HuH-7.5 (cell line): ENCODE results near the gene MAGI2.

Experiments
- DNase-seq: peaks from one replicate; pipeline ENCODE4 v3.0.0; 2011; ENCODE audit warnings: low spot score

The MAGI2 gene

GRCh38 chr7:79453558-79454360 is at the start of gene MAGI2:
MAGI2 (minus strand) TSS chr7:79453667; CDS start chr7:79453320, 347 bp downstream.
- peak; percentile 8 for DNase-seq

DNA sequence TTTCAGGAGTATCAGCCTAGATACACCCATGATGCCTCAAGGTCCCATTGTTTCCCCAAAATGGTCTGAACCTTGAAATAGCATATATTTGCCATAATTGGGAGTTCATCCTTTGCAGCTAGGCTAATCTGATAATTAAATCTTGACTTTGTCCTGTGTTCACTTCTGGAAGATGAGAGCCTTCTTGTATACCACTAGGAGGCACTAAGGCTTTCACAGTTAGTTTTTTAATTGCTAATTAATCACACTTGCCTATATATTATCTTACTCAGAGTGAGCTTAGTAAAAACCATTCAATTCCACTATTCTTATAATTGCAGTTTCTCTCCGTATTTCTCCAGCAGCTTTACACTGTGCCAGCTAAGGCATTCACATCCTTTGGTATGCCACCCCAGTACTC is 48.7 kb upstream of the MAGI2 start:
- no peak for DNase-seq

GRCh38 chr7:79500759-79501158 is 47.3 kb upstream of the MAGI2 start:
- no peak for DNase-seq

DNA sequence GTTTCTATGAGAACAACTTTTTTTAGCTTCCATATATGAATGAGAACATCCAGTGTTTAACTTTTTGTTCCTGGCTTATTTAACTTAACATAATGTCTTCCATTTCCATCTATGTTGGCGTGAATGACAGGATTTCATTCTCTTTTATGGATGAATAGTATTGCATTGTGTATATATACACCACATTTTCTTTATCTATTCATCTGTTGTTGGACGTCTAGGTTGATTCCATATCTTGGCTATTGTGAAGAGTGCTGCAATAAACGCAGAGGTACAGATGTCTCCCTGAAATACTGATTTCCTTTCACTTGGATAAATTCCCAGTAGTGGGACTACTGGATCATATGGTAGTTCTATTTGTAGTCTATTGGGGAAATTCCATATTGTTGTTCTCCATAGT is 44.3 kb upstream of the MAGI2 start:
- no peak for DNase-seq

- no peak for DNase-seq
Observed at GRCh38 chr7:79495544-79496272, 42.2 kb upstream of the MAGI2 start.

DNA sequence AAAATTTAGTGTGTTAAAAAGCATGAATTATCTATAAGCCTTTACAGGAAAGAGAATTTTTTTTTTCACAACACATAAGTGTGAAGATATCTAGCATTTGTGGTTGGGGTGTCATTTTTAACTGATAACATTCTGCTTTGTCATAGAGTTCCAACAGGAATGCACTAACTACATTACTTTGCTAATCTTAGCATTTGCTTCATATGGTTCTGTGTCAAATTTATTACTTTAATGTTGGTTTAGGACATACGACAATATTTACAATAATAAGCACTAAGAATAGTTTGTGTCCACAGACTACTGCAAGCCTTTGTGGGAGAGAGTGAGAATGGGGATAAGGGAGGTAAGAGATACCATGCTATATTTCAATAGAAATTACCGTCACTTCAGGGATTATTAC is 40.6 kb upstream of the MAGI2 start:
- no peak for DNase-seq

GRCh38 chr7:79489371-79489770 is 35.9 kb upstream of the MAGI2 start:
- DNase-seq: no peak

GRCh38 chr7:79478386-79478785 is 24.9 kb upstream of the MAGI2 start:
- no peak for DNase-seq

DNA sequence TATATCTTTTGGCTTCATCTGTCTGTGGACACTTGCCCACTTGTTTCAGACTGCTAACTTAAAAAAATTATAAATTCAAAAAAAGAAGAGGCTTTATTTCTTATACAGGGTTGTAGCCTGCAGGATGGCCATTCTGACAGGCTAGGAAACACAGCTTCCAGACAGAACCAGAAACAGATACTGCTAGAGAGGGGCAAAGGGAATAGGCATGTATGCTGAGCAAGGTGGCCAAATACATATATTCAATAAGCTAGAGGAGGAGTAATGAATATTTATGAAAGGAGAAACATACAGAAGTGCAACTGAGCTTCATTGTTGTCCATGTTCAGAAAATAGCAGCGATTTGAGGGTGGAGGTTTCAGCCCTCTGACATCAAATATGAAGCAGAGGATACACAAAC is 22.0 kb upstream of the MAGI2 start:
- DNase-seq: no peak

DNA sequence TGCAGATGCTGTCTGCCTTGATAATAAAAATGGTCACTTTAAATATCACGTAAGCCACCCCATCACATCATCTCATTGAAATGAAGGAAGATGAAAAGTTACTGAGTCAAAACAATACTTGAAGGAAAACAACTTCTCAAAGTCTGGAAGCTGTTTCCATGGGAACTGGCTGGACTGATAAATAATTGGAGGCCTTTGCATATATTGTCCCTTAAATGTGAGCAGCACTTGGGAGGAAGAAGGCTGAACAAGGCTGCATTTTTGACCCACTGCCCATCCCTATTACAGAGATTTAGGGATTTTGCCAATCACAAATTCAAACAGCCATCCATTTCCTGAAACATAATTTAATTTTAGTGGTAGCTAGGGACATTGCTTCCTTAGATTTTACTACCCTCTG is 18.2 kb upstream of the MAGI2 start:
- no peak for DNase-seq

- DNase-seq: no peak
Observed at GRCh38 chr7:79471283-79471682, 17.8 kb upstream of the MAGI2 start.

DNA sequence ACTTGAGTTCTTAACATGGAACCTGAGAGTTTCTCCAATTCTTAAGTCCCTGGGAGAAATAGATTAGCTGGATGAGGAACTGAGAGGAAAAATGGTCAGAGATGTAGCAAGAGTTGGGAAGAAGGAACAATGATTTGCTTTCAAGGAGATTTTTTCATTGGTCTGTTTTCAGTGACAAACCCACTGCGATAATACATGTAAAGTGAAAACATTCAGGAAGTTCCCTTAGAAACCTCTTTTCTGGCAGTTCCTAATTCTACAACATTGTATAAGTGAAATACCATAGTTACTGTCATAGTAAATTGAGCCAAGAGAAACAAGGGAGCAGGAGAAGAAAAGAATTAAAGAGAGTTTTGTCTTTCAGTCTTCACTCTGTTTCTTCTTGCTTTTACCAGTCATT is 12.1 kb upstream of the MAGI2 start:
- DNase-seq: no peak

DNA sequence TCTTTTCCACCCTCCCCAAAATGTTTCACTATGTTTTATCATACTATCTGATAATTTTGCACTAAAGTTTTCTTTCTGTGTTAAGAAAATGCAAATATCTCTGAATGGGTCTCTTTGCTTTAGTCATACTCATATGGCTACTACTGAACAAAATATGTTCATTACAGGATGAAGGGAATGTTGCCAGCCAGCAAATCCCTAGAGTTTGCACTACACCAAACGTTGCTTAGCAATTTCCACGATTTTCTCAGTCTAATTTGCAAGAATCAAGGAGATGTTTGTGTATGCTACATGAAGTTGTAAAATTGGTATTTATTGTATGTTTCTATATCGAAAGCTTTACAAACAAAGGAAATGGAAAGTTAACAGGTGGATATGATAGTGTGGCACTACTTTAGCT is 10.6 kb upstream of the MAGI2 start:
- no peak for DNase-seq

- no peak for DNase-seq
Observed at GRCh38 chr7:79462390-79462789, 8.9 kb upstream of the MAGI2 start.

GRCh38 chr7:79461660-79462059 is 8.2 kb upstream of the MAGI2 start:
- DNase-seq: no peak

- no peak for DNase-seq
Observed at GRCh38 chr7:79459381-79459780, 5.9 kb upstream of the MAGI2 start.

DNA sequence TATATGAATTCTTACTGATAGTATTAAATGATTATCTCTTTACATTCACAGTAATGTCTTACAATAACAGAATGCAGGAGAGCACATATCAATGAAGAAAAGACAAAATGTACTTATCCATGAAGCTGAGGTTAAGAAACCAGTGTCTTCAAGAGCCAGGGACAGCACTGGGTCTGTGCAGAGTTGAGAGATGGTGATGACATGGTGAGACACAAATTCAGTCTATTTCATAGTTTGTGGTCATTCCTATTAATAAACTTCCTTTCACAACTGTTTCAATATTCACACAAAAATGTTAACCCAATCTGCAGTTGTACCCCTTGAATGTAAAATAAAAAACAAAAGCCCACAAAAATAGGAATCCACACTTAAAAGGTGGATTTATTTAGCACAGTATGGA is 5.3 kb upstream of the MAGI2 start:
- no peak for DNase-seq

GRCh38 chr7:79455173-79455790 is 1.8 kb upstream of the MAGI2 start:
- DNase-seq: no peak

GRCh38 chr7:79454361-79454960 is 994 bp upstream of the MAGI2 start:
- DNase-seq: no peak

DNA sequence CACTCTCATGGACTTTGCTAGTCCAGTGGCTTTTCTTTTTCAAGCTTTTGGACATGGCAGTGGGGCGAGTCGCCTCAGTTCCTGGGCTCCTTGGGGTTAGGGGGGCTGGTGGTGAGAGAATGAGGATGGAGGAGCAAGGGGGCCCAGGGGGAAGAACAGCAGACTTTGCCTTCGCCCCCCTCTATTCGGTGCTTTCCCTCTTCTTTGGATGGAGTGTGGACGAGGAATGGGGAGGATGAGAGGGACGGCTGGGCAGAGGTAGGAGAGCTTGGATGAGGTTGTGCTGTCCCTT is 255 bp downstream of the MAGI2 start:
- DNase-seq: no peak

DNA sequence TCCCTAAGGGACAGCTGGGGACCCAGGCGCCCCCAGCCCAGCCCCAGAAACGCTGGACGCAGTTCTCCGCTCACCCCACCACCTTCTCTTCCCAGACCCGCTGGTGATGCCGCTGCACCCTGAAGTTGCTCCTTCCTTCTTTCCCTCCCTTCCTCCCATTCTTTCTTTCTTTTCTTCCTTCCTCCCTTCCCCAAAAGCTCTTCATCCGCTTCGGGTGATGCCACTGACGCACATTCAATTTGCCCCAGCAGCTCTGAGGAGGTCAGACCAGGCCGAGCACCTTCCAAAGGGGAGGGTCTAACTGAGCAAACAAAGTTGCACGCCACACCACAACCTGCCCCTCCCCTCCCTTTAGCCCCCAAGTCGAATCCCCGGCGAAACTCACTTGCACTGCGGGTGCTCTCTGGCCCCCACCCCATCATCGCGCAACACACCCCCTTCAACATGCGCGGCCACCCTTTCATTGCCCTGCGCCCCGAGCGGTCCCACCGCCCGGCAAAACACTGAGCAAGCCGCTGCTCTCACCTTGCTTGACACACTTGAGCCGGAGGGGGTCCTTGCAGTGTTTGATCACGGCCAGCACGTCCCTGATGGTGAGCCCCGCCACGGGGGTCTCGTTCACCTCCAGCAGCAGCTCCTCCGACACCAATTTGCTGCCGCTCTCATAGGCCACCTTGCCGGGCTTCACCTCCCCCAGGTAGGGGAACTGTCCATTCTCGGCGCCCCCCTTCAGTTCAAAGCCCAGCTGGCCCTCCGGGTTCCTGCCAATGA is 787 bp downstream of the MAGI2 start:
- no peak for DNase-seq

- peak; percentile 75 for DNase-seq
Observed at GRCh38 chr7:79452032-79452494, 1.4 kb downstream of the MAGI2 start.
